GM19351 (cell line): Measurements from ENCODE around the gene KCNK5.

ENCODE experiments used
- ATAC-seq: cut with Tn5 transposase; IDR thresholded peaks from one replicate; pipeline ENCODE4 v1.9.1; 2021; ENCODE audit warnings: mild to moderate bottlenecking, moderate library complexity; ENCODE audit not compliant: unreplicated experiment

Gene KCNK5

DNA sequence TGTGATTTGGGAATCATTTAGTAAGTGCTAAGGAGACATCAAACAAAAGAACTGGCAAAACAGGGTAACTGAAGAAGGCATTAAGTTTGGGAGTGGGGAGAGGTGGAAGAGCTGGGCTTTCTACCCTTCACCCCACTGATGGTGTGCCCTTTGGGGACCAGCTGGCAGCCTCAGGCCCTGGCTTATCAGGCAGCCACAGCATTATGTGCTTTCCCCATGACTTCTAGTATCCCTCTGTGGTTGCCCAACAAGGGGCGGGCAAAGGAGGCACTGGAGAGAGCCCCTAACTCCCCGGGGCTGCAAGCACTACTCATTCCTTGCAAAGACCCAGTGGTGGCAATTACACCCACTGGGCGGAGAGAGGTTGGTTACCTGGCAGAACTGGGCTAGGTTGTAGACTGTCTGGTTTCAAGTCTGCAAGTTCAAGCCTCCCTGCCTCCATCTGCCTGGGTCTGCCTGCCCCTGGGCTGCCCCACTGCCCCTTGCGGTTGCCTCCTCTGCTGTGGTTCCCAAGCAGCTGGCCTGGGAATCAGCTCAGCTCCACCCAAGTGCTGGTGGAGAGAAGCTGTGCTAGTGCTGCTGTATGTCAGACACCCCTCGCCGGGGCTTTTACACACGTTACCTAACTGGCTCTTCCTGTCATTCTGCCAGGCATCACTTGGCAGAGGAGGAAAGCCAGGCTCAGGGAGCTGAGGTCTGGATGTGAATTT, 29.9 kb downstream of the KCNK5 start:
- ATAC-seq, result no peak

DNA sequence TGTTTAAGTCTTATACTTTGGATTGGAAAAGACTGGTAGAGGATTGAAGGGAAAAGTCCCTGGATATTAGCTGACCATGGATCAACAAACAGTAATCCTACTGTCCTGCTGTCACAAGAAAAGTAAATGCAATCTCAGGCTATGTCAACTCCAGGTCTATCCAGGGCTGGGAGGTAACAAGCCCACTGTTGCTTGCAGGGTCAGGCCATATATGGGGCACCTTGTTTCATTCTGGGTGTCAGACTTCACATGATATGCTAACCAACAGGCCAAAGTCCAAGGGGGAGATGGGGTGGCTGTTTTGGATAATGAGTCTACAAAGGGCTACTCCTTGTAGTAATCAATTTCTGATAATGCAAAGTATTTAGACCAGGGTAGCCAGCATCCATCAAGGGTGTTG, 30.7 kb downstream of the KCNK5 start:
- no peak for ATAC-seq

GRCh38 chr6:39197922-39198500, 31.3 kb downstream of the KCNK5 start:
- no peak for ATAC-seq

DNA sequence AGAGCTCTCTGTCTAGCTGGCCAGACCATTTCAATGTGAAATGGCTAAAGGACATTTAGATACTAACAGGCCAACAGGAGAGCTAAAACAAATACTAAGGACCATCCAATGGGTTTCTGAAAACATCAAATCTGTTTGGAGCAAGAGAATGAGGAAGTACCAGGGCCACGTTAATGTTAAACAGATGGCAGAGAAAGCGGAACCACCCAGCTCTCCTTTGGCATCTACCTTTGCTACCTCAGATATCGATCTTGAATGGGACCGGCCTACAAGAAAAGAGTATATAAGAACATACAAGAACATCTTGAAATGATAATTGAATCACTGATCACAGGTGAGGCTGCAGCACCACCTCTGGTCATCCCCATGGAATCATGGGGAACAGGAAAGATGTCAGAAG, 31.8 kb downstream of the KCNK5 start:
- ATAC-seq, result no peak

DNA sequence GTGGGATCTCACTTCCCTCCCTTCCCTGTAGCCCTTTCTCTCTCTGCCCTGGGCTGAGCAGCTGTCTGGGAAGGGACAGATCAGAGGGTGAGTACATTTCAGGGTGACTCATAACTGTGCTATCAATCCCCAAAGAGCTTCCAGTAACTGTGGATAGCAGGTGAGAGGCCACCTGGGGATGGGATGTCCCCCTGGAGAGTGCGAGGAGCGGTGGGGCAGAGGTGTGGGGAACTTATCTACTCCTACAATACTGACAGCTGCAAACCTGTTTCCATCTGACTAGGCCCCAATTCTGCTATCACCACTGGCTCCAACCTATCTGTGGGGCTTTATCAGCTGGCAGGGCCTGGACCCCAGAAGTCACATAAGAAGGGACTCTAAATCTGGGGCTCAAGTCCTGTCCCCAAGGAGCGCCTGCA, 32.6 kb downstream of the KCNK5 start:
- ATAC-seq, result no peak

GRCh38 chr6:39195792-39196385, 33.4 kb downstream of the KCNK5 start:
- no peak for ATAC-seq

GRCh38 chr6:39194466-39194865, 34.8 kb downstream of the KCNK5 start:
- no peak for ATAC-seq

DNA sequence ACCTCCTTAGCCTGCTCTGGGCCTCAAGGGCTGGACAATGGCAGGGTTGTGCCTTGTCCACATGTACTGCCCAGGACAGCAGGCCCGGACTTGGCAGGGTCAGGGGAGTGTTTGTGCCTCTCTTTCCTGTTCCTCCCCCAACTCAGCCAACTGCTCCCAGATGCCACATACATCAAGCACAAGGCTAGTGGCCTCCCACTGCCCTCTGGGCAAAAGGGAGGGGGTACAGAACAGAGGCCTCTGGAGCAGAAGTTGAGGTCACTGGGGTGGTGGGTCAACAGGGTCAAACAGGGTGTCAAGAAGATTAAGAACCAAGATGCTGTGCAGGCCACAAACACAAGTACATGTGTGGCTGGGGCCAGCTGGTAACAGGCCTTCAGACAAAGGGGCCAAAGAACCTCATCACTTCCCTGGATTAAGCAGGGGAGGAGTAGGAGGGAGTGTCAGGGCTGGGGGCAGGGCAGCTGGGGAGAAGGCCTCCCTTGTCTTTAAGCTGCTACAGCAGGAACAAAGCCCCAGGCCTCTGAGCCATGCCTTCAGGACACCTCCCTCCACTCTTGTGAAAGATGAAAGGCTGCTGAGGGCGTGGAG, 36.0 kb downstream of the KCNK5 start:
- ATAC-seq, result no peak

DNA sequence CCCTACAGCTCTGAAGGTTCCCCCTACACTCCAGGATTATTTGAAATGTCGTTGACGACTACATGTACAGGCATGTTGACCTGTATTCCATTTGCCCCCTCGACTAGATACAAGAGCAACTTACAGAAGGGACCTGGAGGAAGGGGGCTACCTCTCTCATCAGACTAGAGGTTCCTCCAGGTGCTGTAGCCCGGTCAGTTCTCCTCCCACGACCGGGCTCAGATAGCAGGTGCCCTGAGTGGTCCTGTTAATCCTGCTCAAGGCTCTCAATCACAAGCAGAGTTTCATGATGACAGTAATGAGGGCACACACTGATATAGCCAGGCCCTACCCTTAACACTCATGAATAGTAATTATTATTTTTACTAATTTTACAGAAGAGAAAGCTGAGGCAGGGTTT, 36.5 kb downstream of the KCNK5 start:
- ATAC-seq, result no peak

- no peak for ATAC-seq
These were observed 37.9 kb downstream of the KCNK5 start for GRCh38 chr6:39191236-39191930.

DNA sequence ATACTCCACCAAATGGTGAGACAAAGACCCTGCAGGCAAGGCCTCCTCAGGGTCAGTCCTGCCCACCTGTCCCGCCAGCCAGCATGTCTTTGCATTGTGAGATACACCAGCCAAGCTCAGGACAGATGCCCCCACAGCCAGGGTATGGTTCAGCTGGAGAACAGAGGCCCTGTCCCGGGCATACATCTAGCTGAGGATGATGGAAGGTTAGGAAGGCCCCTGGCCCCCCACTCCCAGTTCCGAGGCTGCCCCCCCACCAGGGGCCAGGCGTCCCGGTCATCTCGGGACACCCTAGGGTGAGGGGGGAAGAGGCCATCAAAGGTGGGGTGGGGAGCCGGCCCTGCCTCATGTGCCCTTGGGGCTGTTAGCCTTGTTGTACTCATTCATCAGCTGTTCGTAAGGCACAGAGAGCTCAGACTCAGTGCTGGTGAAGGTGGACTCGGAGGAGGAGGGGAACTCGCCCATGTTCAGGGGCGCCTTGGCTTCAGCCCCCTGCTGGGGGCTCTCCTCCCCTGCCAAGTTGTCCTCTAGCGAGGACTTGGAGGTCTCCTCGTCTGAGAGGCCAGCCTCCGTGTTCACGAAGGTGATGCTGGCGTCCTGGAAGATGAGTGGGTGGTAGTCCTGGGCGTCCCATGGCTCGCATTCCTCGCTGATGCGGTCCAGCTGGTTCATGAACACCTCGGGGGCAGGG, 38.6 kb downstream of the KCNK5 start:
- ATAC-seq, result no peak

DNA sequence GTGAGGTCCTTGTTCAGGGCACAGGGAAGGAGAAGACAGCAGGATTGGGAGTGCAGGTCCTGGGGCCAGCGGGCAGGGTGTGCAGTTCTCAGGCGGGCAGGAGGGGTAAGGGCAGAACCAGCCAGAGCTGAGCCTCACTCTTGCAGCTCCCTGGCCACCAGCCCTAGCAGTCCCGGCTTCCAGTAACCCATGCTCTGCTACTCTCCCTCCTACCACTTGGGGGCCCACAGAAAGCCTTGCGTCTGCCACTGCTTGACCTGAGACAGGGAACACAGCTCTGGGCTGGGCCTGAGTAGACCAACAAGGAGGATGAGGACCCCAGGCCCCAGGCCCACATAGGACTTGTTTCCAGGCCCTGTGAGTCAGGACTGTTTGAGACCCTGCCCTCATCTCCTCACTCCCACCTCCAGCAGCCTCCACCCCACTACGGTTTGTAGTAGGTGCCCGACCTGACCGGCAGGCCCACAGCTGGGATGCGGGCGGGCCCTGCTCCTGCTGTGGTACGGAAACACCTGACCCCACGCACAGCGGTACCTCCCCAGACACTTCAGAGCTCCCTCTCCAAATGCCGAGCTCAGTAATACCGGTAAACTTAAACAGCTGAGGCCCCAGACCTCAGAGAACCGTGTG, 39.2 kb downstream of the KCNK5 start:
- ATAC-seq, result peak; percentile 69

DNA sequence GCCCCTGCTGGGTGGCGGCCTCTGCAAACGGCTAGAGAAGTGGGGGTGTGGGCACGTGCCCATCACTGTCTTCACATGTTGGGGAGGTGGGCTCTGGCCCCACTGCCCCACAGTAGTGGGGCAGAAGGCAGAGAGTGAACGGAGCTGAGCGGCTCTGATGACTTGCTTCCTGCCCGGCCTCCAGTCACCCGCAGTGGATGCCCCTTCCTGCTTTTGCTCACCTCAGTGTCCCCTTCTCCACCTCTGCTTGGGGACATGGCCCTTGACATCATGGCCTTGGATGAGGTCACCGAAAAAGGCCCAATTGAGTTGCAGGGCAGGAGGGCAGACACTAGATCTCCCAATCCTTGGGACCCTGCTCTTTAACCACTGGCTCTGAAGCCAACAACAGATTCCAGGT, 40.1 kb downstream of the KCNK5 start:
- ATAC-seq, result no peak

GRCh38 chr6:39188571-39188970, 40.7 kb downstream of the KCNK5 start:
- no peak for ATAC-seq

DNA sequence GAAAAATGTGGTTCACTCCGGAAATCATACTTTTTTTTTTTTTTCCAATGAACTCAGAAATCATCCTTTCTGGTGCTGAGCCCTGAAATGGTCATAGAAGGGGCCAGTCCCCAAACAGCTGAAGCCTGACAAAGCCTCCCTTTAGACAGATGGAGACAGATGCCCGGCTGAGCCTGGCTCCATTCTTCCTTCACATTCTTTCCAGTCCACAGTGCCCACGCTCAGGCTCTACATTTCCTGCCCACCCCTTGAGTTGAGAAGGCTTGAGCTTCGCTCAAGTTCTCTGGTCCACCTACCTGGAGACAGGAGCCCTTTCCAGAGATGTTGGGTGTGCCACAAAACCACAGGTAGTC, 41.2 kb downstream of the KCNK5 start:
- no peak for ATAC-seq

DNA sequence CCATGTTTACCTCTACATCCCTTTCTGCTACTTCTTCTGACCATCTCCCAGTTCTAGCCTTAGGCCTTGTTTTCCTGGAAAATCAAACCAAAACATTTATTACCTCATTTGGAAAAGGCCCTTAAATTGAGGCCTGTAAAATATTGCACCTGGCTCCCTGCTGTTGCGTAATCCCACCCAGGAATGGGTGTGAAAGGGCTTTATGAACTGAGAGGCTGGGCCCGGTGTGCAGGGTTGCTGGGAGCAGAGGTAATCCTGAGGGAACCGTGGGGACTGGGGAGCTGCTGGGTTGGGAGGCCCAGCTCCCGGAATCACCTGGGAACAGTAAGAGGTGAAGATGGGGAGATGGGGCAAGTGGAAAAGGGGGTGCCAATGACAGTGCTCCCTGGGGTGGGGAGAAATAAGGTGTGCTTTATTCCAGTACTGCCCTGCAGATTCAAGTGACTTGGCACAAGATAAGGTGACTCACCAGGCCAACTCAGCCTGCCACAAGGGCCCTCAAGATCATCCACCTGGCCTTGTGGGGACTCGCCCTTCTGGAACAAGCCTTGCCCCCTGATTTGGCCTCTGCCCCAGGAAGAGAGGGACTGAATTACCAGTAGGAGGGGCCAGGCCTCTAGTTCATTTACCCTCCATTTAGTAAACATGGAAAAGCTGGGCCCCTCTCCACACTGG, 44.2 kb downstream of the KCNK5 start:
- no peak for ATAC-seq

- ATAC-seq, result no peak
These were observed 46.7 kb downstream of the KCNK5 start for GRCh38 chr6:39182604-39183003.

DNA sequence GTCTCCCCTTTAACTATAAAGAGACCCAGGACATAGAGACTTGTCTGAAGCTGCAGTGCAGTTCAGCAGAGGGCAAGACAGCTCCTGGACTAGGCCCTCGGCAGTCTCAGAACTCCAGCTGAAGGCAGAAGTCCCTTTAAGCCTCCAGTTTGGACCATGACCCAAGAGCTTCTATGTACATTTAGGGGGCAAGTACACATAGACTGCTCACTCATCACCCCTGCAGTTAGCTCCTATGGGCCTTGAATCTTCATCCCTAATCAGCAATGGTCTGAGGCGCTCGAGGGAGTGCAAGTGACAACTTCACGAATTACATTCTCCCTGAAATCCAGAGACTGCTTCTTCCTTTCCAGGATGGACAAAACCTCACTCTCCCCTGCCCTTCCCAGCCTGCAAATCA, 47.4 kb downstream of the KCNK5 start:
- ATAC-seq, result no peak

DNA sequence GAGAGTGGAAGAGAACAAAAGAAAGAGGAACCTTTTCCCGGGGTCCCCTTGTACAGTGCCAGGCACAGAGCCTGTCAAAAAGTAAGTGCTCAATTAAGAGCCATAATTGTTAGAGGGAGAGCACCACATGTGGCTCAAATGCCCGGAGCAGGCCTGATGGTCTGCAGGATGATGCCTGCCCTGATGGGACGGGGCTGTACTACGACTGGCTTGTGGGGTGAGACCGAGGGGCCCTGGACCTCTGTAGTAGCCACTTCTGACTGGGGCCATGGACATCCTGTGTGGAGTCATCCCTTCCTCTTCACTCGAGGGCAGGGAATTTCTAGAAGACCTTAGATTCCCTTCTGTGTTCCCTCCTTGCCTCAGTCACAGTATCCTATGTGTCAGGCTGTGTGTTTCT, 47.9 kb downstream of the KCNK5 start:
- ATAC-seq, result no peak

DNA sequence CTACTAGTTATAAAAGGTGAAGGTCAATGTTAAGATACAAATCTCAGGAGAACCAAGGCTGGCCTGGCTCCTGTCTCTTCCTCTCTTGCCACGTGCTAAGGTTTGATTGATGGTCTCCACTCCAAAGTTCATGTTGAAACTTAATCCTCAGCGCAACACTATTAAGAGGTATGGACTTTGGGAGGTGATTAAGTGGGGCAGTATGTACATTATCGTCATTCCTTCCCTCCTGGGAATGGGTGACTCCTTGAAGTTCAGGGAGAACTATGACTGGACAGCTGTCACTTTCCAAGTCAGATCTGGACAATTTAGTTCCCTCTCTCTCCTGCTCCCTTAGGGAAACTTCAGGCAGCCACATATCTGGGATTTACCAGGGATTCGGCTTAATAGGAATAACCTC, 50.5 kb downstream of the KCNK5 start:
- ATAC-seq, result no peak
